GM12891 (cell line): ENCODE data around the gene MOAP1.

ENCODE experiments used
- PAX5 ChIP-seq: IDR thresholded peaks from 2 replicates; pipeline ENCODE4 v1.6.1; 2011; ENCODE audit warnings: low read length, moderate library complexity, mild to moderate bottlenecking; ENCODE audit not compliant: insufficient read depth, severe bottlenecking
- POLR2AphosphoS5 ChIP-seq: IDR thresholded peaks from 2 replicates; pipeline ENCODE4 v1.6.1; 2011; ENCODE audit warnings: low read depth, low read length, control low read depth
- SPI1 ChIP-seq: IDR thresholded peaks from 2 replicates; pipeline ENCODE4 v1.6.1; 2011; ENCODE audit warnings: low read depth, low read length, control low read depth
- TAF1 ChIP-seq: IDR thresholded peaks from 2 replicates; pipeline ENCODE4 v1.6.1; 2011; ENCODE audit warnings: low read depth, low read length, control low read depth

GRCh38 chr14:93185349-93185720 is 638 bp upstream of the MOAP1 start:
- TF ChIP-seq PAX5 (no peak), SPI1 (no peak), TAF1 (no peak), POLR2AphosphoS5 (no peak)
